Transverse colon (tissue), 3 donors: Measurements from ENCODE around the gene ZRANB3.

Experiments
- EP300 ChIP-seq: sonication (generic); formaldehyde crosslinking; IDR thresholded peaks from one replicate; pipeline ENCODE4 v1.6.1; 2017; ENCODE audit warnings: antibody characterized with exemption, low read depth
- POLR2A ChIP-seq: fragments of 450-650 bp; IDR thresholded peaks from one replicate; pipeline ENCODE4 v1.6.1; 2016; ENCODE audit warnings: antibody characterized with exemption, mild to moderate bottlenecking, moderate library complexity
- TF ChIP-seq, protein P1 (sequence below), 5 experiments: fragments of 200-600 bp in 3 of 5; fragments of 450-650 bp in 2 of 5; sonication (generic) in 3 of 5; IDR thresholded peaks; 1 replicate in 2 of 5; 2 replicates in 3 of 5; pipeline ENCODE4 v1.5.1; 2016 to 2017; ENCODE audit warnings: antibody characterized with exemption in 5 of 5, inconsistent platforms in 3 of 5, mild to moderate bottlenecking in 2 of 5, moderate library complexity in 1 of 5

DNA sequence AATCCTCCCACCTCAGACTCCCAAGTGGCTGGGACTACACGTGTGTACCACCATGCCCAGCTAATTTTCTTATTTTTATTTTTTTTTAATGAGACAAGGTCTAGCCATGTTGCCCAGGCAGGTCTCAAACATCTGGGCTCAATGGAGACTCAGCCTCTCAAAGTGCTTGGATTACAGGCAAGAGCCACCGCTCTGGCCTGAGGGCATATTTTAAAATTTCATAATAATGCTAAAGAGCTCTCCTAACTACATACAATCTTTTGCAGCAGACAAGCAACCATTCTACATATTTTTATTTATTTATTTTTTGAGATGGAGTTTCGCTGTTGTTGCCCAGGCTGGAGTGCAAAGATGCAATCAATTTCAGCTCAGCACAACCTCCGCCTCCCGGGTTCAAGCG is 271.9 kb downstream of the ZRANB3 start:
- TF ChIP-seq EP300 (no peak), POLR2A (no peak)
- TF ChIP-seq, protein P1, sequence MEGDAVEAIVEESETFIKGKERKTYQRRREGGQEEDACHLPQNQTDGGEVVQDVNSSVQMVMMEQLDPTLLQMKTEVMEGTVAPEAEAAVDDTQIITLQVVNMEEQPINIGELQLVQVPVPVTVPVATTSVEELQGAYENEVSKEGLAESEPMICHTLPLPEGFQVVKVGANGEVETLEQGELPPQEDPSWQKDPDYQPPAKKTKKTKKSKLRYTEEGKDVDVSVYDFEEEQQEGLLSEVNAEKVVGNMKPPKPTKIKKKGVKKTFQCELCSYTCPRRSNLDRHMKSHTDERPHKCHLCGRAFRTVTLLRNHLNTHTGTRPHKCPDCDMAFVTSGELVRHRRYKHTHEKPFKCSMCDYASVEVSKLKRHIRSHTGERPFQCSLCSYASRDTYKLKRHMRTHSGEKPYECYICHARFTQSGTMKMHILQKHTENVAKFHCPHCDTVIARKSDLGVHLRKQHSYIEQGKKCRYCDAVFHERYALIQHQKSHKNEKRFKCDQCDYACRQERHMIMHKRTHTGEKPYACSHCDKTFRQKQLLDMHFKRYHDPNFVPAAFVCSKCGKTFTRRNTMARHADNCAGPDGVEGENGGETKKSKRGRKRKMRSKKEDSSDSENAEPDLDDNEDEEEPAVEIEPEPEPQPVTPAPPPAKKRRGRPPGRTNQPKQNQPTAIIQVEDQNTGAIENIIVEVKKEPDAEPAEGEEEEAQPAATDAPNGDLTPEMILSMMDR (IDR thresholded peaks at IDR 0.05) = no peak
